8988T (cell line): ENCODE data around the gene CCDC154.

Experiments
- DNase-seq: peaks from one replicate; pipeline ENCODE4 v3.0.0; 2011

The CCDC154 gene

DNA sequence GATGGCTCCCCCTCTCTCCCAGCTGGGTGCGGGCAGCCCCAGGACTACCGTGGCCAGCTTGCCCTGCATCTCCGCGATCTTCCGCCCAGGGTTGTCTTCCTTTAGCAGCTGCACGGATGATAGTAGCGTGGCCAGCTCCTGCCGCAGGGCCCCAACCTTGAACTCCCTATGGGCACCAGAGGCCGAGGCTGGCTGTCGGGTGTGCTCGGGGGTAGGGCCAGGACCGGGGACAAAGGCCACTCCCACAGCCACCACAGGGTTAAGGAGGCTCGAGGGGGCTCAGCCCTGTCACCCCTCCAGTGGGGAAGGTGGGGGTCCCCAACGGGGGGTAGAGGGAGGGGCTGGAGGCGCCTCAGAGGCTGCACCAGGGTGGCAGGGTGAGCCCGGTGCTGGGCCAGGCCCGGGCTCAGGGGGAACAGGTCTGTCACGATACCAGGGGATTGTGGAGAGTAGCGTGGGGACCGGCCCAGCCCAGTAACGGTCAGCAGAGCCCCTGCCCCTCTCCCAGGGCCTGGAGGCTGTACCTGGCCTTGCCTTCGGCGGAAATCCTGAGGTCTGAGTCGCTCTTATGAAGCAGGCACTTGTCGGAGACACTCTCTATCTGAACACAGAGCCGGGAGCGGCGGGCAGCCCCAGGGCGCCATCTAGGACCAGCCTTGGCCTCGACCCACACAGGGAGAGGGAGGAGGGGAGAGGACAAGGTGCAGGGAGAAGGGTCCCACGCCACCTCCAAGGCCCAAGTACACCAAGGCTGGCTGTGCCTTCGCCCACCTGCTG lies 8.2 kb downstream of the CCDC154 start:
- peak; percentile 79 for DNase-seq

DNA sequence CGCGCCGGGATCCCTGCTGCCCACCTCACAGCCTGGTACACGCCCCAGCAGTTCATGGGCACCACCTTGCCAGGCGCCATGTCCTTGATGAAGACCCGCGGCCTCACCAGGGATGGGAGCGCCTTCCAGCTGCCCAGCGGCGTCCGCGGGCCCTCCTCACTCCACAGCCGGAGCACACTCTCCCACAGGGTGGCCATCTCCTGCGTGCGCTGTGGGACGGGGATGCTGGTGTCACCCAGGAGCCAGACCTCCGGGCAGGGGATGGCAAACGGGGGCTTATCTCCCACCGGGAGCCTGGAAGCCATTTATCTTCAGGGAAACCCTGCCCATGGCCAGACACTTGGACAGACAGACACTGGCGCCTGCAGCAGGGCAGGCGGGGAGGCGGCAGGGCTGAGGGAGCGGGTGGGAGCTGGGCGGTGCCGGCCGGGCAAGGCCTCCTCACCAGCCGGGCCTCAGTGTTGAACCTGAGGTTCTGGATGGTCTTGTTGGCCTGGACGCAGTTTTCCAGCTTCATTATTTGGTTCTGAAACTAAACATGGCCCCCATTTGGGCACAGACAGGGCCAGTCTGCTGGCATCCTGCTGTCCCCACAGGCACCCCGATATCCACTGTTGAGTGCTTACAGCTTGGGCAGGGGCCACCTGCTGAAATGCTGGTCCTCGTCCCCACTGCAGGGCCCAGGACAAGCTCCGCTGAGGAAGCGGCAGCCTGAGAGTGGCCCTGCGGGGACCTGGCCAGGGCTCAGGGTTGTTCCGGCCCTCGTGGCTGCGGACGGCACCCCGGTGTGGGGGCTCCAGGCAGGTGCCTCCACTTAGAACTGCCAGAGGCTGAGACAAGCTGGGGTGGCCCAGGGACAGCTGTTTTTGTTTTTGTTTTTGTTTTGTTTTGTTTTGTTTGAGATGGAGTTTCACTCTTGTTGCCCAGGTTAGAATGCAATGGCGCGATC lies 9.4 kb downstream of the CCDC154 start:
- no peak for DNase-seq

DNA sequence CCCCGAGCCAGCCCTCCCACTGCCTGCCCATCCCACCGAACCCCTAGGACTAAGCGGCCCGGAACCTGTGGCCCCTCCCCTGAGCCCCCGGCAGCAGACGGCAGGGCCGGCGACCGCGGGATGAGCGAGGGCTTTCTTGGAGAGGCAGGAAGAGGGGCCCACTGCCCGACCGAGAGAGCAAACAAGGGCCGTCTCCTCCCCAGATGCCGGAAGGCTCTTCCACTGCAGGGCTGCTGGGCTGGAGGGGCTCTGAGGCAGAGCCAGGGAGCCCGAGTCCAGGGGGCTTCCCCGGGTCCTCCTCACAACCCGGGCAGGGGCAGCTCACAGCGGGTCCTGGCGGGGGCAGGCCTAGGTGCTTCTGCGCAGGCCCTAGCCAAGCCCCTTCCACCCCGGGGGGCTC lies 10.6 kb downstream of the CCDC154 start:
- DNase-seq: no peak

DNA sequence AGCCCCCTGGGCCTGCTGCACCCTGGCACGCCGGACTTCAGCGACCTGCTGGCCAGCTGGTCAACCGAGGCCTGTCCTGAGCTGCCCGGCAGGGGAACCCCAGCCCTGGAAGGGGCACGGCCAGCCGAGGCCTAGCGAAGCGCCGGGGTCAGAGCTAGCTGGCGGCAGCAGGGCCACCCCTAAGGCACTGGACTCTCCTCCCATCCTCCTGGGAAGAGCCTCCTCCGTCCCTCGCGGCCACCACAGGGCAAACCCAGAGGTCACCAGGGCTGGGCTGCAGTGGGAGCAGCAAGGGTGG lies 11.1 kb downstream of the CCDC154 start:
- no peak for DNase-seq

- DNase-seq: no peak
These were observed 11.7 kb downstream of the CCDC154 start for GRCh38 chr16:1432388-1433262.

DNA sequence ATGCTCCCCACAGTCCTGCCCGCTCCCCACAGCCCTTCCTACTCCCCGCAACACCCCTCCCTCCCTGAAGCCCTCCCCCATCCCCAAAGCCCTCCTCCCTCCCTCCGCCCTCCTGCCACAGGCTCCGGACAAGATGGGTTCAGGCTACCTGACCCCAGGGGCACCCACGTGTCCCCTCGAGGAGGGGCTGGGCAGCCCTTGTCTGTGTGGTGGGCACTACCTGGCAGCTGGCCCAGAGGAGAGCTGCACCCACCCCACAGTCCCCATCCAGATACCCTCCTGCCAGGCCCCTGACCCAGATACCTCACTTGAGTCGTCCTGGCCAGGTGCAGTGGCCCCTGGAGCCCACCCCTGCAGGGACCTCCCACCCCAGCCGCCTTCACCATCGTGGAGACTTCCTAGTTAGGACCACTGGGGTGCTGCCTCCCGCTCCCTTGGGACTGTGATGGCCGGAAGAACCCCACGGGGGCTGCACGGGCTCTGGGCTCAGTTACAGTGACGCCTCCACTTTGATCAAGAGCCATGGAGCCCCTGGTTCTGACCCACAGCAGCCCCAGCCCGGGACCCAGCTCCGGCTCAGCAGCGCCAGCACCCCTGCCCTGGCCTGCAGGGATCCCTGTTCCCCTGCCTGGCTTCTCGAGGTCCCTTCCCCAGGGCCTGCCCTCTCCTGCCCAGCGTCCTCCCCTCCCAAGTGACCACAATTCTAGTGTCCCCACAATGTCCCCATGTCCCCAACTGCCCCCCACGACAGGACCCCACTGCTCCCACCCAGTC lies 12.7 kb downstream of the CCDC154 start:
- no peak for DNase-seq

GRCh38 chr16:1430759-1431496 lies 13.4 kb downstream of the CCDC154 start, which contains the start of gene PERCC1:
Gene PERCC1, plus strand, starts transcription at chr16:1431078. Its CDS starts 1,516 bp downstream, at chr16:1432594.
- no peak for DNase-seq

DNA sequence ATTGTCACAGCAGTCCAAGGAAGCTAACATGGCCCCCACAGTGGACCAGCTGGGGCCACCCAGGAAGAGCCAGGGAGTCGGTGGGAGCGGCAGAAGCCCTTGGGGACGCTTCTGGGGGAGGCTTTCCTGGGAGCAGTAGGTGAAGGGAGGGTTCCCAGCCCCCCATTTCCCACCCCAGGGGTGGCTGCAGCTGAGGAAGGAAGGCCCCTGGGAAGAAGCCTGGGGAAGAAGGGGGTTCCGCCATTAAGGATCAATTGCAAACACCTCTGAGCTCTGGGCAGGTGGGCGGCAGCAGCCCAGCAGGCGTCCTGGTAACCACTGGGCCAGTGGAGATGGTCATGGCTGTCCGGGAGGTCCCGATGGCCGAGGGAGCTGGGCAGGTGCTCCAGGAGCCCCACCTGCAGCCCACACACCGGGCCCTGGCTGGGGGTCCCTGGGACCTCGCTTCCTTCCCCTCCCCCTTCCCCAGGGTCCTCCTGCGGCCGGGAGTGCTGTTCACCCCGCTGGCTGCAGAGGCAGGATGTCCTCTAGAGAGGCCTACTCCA lies 14.1 kb downstream of the CCDC154 start:
- DNase-seq: no peak

DNA sequence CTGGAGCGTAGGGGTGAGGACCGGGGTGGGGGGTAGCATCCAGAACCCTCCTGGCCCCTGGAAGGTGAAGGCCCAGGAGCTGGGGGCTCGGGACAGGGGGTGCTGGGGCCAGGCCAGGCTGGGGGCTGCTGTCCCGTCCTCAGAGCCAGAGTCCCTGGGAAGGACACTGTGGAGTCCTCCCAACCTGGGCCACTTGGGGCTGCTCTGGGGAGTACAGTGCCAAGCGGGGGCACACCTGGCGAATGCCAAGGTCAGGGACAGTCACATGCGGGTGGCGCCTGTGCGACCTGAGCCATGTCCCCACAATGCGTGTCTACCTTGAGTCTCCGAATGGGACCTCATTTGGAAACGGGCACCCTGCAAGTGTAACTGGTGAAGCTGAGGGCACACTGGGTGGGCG lies 14.7 kb downstream of the CCDC154 start:
- DNase-seq: no peak

DNA sequence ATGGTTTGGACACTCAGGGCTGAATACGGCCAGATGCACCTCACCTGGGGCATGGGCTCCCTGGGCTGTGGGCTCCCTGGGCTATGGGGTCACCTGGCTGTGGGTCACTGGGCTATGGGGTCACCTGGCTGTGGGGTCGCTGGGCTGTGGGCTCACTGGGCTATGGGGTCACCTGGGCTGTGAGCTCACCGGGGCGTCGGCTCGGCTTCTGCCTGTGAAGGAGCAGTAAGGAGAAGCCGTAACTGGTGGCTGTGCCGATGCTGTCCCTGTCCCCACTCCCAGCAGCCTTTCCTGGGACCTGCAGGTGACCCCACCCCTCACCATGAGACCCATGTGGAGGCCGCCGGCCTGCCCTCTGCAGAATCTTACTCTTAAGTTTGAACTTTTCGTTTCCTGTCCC lies 15.3 kb downstream of the CCDC154 start:
- DNase-seq: no peak

DNA sequence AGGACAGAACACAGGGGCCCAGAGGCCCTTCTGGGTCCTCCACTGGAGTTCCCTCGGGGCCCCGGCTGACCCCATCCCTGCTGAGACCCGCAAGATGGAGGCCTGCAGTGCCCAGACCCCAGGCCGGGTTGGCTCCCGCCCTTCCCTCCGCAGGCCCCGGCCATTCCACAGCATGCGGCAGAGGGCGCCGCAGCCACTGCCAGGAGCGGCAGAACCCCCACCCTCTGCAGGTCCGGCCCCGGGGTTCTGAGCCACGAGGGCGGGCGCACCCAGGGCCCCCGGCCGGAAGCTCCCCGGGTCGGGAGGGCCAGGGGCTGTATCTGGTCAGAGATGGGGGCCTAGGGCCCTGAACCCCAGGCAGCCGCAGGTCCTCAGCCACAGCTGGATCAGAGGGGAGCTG lies 15.8 kb downstream of the CCDC154 start:
- peak; percentile 36 for DNase-seq

DNA sequence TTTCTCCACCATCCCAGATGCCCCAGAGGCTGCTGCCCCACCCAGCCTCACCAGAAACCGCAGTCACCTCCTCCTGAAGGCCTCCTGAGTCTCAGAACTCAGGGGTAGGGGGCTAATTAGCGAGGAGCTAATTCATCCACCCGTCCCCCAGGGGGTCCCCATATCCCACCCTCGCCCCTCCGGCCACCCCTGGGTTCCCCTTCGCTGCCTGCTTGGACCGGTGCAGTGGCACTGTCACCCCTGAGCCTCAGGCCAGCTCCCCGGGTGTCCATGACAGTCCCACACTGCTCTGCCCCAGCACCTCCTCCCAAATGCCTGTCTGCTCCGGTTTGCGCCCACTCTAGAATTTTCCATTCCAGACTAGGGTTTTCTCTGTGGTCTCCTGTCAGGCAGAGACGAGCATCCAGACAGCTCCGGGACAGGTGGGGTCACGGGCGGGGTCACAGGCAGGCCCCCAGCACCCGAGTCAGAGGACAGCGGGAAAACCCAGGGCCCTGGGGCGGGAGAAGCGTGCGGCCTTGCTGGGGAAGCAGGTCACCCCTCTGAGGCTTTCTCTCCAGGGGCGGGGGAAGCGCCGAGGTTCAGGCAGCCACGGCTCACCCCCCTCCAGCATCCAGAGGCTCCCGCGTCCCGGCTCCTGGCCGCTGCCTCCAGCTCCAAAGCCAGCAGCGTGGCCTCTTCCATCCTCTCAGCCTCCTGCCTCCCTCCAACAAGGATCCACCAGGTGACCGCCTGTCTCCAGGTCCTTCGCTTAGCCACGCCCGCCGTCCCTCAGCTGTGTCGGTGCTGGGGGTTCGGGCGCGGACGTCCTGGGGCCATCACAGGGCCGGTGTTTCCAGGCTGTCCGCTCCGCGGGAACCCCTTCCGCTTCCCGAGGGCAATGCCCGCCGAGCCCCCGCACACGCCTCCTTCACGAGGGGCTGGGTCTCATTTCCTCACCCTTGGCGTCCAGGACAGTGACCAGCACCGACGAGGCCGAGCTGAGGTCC lies 16.6 kb downstream of the CCDC154 start:
- no peak for DNase-seq

DNA sequence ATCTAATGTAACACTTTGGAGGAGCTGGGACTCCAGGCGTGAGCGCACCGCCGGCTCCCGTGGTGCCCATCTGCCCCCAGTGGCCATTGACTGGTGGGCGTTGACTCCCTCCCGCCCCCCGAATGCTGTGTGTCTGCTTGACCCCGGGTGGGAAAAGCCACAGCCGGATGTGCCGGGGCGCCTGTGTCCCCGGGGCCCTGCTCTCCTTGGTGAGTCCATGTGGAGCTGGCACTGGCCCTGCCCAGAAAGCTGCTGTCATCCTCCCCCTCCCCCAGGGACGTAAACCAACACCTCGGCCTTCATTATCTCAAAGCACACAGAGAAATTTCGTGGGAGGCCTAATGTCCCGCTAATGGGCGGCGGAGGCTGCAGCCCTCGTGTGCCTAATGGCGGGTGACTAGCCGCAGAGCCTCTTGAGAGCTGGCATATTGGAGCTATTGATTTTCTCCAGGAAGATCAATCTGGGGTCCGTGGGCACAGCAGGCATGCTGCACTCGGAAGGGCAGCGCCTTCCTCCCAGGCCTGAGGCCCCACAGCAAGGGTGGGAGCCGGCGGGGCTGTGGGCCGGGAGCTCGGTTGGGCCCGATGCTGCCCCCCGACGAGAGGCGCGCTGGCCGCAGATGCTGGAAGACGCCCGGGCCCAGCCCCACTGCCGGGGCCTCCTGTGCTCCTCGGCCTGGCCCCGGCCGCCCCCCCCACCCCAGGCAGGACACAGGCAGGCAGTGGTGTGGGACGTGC lies 17.5 kb downstream of the CCDC154 start:
- DNase-seq: peak; percentile 31

DNA sequence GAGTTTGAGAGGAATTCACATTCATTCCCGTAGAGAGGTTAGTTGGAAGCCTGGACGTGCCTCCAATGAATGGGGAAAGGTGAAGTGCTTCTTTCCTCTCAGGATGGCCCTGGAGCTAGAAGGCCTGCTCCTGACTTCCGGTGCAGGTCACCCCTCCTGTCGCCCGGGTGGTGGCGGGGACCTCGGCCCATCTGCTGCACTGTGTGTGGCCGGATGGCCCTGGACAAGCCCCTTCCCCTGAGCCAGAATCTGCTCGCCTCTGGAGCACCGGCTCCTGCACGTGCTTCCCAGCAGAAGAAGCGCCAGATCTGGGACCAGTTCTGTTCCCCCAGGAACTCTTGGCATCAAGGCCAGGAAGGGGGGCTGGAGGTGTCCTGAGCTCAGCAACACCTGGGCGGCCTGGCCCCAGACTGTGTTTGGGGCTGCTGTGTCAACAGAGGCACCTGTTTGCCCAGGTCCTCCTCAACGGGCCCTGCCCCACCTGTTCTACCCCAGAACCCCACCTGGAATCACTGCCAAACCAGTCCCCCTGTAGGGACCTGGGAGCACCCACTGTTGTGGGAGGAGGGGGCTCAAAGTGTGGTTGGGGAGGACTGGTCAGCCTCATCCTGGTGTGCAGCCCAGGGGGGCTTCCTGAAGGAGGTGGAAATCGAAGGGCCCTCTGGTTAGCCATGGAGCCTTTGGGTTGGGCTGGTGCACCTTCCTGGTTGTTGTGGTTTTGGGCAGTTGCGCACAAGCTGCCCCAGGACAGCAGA lies 18.6 kb downstream of the CCDC154 start:
- peak; percentile 17 for DNase-seq

GRCh38 chr16:1424028-1424427 lies 20.3 kb downstream of the CCDC154 start:
- no peak for DNase-seq

DNA sequence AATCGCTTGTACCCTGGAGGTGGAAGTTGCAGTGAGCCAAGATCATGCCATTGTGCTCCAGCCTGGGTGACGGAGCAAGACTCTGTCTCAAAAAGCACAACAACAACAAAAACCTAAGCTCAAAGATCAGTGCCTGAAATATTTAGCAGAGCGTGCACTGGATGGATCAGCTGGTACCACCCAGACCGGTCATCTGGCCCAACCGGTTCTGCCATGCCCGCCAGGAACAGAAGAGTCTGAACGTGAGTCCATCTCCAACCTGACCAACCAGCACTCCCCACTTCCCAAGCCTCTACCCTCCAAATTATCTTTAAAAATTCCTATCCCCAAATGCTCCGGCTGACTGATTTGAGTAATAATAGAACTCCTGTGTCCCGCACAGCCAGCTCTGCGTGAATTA lies 22.3 kb downstream of the CCDC154 start:
- no peak for DNase-seq

DNA sequence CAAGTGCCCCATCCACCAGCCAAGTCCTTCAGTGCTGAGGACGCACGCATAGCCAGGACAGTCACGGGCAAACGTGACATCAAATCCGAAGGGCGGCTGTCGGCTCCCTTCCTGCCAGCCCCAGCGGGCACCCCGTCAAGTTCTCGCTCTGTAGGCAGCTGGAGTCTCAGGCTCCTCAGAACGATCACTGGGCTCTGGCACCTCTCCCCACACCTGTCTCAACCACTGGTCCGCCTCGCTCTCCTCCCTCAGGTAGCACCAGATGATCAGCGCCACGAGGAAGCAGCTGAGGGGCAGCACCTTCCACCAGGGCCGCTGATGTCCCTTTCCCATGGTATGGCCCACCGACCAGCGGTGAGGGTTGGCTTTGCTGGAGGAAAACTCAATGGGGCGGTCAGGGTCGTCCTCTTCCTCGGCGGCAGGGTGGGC lies 24.2 kb downstream of the CCDC154 start:
- peak; percentile 23 for DNase-seq

- DNase-seq: no peak
These were observed 27.8 kb downstream of the CCDC154 start for GRCh38 chr16:1416521-1416941.
